Keratinocyte (primary cell): Measurements from ENCODE around the gene NDUFS7. TPM values are rescaled to one million over a fixed set of nuclear protein-coding genes. Genes with fewer than 3 reads are reported as not detected.

Experiments used
- DNase-seq: peaks from one replicate; pipeline ENCODE4 v3.0.0-alpha.2; 2011; ENCODE audit warnings: low read depth, missing footprints, low spot score
- FAIRE-seq: peaks from 2 replicates; lab custom pipeline; 2011; peaks lifted over from hg19 to GRCh38; lab: Jason Lieb, UNC
- H2AFZ ChIP-seq: 2 replicates; pipeline ENCODE4 v1.6.0; 2012; ENCODE audit warnings: low read length, control low read depth, inconsistent platforms; ENCODE audit not compliant: control insufficient read depth
- H3K27ac ChIP-seq: 2 replicates; pipeline ENCODE4 v1.5.1; 2011; ENCODE audit warnings: low read length; ENCODE audit not compliant: control insufficient read depth, insufficient read depth
- H3K27me3 ChIP-seq: 3 replicates; pipeline ENCODE4 v1.6.0; 2011; ENCODE audit warnings: low read length; ENCODE audit not compliant: control insufficient read depth, insufficient read depth; ENCODE audit errors: extremely low read depth
- H3K36me3 ChIP-seq, 2 experiments: 2 replicates in 1 of 2; 3 replicates in 1 of 2; pipeline ENCODE4 v1.5.1; 2011; ENCODE audit warnings: low read length in 2 of 2, mild to moderate bottlenecking in 1 of 2; ENCODE audit not compliant: control insufficient read depth in 2 of 2, insufficient read depth in 2 of 2; ENCODE audit errors: extremely low read depth in 1 of 2
- H3K4me1 ChIP-seq: 3 replicates; pipeline ENCODE4 v1.5.1; 2011; ENCODE audit warnings: low read length; ENCODE audit not compliant: control insufficient read depth, insufficient read depth; ENCODE audit errors: extremely low read depth
- H3K4me2 ChIP-seq: 3 replicates; pipeline ENCODE4 v1.6.0; 2011; ENCODE audit warnings: low read depth, low read length; ENCODE audit not compliant: control insufficient read depth, insufficient read depth; ENCODE audit errors: extremely low read depth
- H3K4me3 ChIP-seq, 3 experiments: fragments of 200-600 bp in 1 of 3; sonication (generic) in 1 of 3; 2 replicates in 2 of 3; 3 replicates in 1 of 3; pipeline ENCODE4 v1.5.1; 2011 to 2016; ENCODE audit warnings: low read length in 3 of 3, mild to moderate bottlenecking in 3 of 3, control low read depth in 2 of 3, inconsistent platforms in 1 of 3, low read depth in 1 of 3, mixed read lengths in 1 of 3, mixed run types in 1 of 3, moderate library complexity in 1 of 3; ENCODE audit not compliant: control insufficient read depth in 2 of 3, insufficient read depth in 2 of 3; ENCODE audit errors: extremely low read depth in 1 of 3
- H3K79me2 ChIP-seq: 2 replicates; pipeline ENCODE4 v1.6.0; 2012; ENCODE audit warnings: low read length; ENCODE audit not compliant: control insufficient read depth, insufficient read depth
- H3K9ac ChIP-seq: 3 replicates; pipeline ENCODE4 v1.6.0; 2011; ENCODE audit warnings: low read length; ENCODE audit not compliant: control insufficient read depth, insufficient read depth; ENCODE audit errors: extremely low read depth
- H3K9me1 ChIP-seq: 3 replicates; pipeline ENCODE4 v1.6.0; 2011; ENCODE audit warnings: low read length; ENCODE audit not compliant: control insufficient read depth, insufficient read depth; ENCODE audit errors: extremely low read depth
- H3K9me3 ChIP-seq: 2 replicates; pipeline ENCODE4 v1.5.1; 2012; ENCODE audit warnings: low read depth, low read length; ENCODE audit not compliant: control insufficient read depth
- H4K20me1 ChIP-seq: 3 replicates; pipeline ENCODE4 v1.6.0; 2011; ENCODE audit warnings: low read length; ENCODE audit not compliant: control insufficient read depth, insufficient read depth; ENCODE audit errors: extremely low read depth
- EZH2 ChIP-seq: IDR thresholded peaks from one replicate; pipeline ENCODE4 v1.6.1; 2012; ENCODE audit warnings: inconsistent platforms, mild to moderate bottlenecking, low read length, moderate library complexity
- dilution Hi-C: fragments of 300-500 bp; cut with MboI; formaldehyde crosslinking; loops from one replicate; pipeline ENCODE4 v1.7.0; 2020; ENCODE audit warnings: low sequenced_read_pairs; ENCODE audit not compliant: extremely low pct_ligation_motif_present
- polyA plus RNA-seq, 5 experiments: library from polyadenylated mRNA; depleted of rRNA in 3 of 5; stranded (reverse) in 3 of 5; stranded (forward) in 1 of 5; unstranded in 1 of 5; fragments of >200 nt; gene quantifications; 1 replicate in 1 of 5; 2 replicates in 3 of 5; 3 replicates in 1 of 5; pipeline versions ENCODE4 v1.2.1 to v1.2.3, GENCODE V29; 2011 to 2012; ENCODE audit warnings: missing spikeins in 2 of 5, low read depth in 1 of 5, low replicate concordance in 1 of 5
- TF ChIP-seq, protein P1 (sequence below), 3 experiments: IDR thresholded peaks in 1 of 3; conservative IDR thresholded peaks in 1 of 3; optimal IDR thresholded peaks in 1 of 3; 2 replicates in 2 of 3; 3 replicates in 1 of 3; pipeline versions ENCODE3 to v1.5.1; 2011; ENCODE audit warnings: low read length in 3 of 3, mild to moderate bottlenecking in 3 of 3, moderate library complexity in 2 of 3, control low read depth in 1 of 3, inconsistent platforms in 1 of 3; ENCODE audit not compliant: insufficient read depth in 2 of 3; ENCODE audit errors: extremely low read depth in 1 of 3

The NDUFS7 gene
- polyA plus RNA-seq, 1 donor (not counting 4 experiments of a cell fraction or from before 2014, with no cell fraction given) = 23.2 TPM

DNA sequence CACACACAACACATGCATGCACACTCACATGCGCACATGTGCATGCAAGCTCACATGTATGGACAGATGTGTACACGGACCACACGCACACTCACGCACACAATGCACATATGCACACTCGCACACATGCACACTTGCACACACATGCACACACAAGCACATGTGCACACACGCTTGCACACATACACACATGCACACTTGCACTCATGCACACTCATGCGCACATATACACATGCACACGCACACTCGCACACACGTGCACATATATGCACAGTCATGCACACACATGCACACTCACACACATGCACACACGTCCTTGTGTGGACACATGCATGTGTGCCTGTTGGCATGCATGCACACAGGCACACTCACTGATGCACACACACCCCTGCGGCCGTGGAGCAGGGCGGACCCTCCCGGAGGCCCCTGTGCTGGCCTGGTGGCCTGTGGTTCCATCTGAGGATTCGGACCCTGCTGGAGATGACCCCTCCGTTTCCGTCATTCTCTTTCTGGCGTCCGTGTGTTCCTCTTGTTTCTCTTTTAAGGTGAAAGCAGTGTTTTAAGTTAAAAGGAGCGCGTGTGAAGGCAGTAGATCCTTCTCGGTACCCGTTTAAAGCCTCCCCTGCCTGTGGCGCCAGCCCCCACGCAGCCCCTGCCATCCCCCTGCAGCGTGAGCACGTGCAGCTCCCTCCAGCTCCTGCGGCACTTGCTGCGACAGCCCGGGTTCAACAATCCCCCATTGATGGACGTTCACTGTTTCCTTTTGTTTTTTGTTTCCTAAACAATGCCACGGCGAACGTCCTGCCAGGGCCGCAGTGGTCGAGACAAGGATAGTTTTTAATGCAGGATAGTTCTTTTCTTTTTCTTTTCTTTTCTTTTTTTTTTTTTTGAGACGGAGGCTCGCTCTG, 5.6 kb downstream of the NDUFS7 start:
- H3K4me3 ChIP-seq = no peak overlapping the region
- no peak for DNase-seq
- H3K27me3 ChIP-seq = no peaks in the 10 kb centered on the region
- peaks cover 10 to 14% of the 10 kb centered on the region in 2 experiments for H3K36me3 ChIP-seq
- peaks cover 13% of the 10 kb centered on the region for H3K79me2 ChIP-seq
- no peaks in the 10 kb centered on the region for H3K9me3 ChIP-seq
- no peaks in the 10 kb centered on the region for H4K20me1 ChIP-seq
- dilution Hi-C loops = no loop called here
- FAIRE-seq = no peak
- H3K9ac ChIP-seq = no peak overlapping the region
- H3K9me1 ChIP-seq = no peaks in the 10 kb centered on the region
- peaks cover 17% of the 10 kb centered on the region for H3K4me1 ChIP-seq
- no peak overlapping the region for H3K4me2 ChIP-seq
- H2AFZ ChIP-seq = no peak overlapping the region
- no peak overlapping the region for H3K27ac ChIP-seq
- TF ChIP-seq, protein P1, sequence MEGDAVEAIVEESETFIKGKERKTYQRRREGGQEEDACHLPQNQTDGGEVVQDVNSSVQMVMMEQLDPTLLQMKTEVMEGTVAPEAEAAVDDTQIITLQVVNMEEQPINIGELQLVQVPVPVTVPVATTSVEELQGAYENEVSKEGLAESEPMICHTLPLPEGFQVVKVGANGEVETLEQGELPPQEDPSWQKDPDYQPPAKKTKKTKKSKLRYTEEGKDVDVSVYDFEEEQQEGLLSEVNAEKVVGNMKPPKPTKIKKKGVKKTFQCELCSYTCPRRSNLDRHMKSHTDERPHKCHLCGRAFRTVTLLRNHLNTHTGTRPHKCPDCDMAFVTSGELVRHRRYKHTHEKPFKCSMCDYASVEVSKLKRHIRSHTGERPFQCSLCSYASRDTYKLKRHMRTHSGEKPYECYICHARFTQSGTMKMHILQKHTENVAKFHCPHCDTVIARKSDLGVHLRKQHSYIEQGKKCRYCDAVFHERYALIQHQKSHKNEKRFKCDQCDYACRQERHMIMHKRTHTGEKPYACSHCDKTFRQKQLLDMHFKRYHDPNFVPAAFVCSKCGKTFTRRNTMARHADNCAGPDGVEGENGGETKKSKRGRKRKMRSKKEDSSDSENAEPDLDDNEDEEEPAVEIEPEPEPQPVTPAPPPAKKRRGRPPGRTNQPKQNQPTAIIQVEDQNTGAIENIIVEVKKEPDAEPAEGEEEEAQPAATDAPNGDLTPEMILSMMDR (optimal IDR thresholded peaks at IDR 0.05 in 1 of 3, IDR thresholded peaks at IDR 0.05 in 1 of 3, conservative IDR thresholded peaks at IDR 0.05 in 1 of 3; ENCODE audit: extremely low read depth in 1 of 3, insufficient read depth in 2 of 3, low read length in 3 of 3) = no peak
- TF ChIP-seq EZH2 = no peak

DNA sequence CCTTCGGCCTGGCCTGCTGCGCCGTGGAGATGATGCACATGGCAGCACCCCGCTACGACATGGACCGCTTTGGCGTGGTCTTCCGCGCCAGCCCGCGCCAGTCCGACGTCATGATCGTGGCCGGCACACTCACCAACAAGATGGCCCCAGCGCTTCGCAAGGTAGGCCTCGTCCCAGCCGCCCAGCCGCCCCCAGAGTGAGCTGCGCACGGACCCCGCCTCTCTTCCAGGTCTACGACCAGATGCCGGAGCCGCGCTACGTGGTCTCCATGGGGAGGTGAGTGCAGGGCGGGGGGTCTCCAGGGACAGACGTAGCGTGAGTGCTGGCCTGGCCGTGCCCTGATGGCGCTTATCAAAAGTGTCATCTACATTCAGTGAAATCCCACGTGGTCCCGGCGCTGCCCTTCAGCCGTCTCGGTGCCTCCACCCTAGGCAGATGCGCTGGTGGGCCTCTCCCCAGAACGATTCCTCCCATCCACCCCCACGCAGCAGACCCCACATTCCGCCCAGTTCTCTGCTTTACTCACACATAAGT, 7.2 kb downstream of the NDUFS7 start:
- H3K9me3 ChIP-seq = no peaks in the 10 kb centered on the region
- H3K27me3 ChIP-seq = peaks cover 7% of the 10 kb centered on the region
- dilution Hi-C loops = no loop called here
- no peak overlapping the region for H3K4me3 ChIP-seq
- peaks cover 10 to 14% of the 10 kb centered on the region in 2 experiments for H3K36me3 ChIP-seq
- no peak for FAIRE-seq
- no peak overlapping the region for H3K27ac ChIP-seq
- peaks cover 3% of the 10 kb centered on the region for H3K79me2 ChIP-seq
- TF ChIP-seq, protein P1 (optimal IDR thresholded peaks at IDR 0.05 in 1 of 3, IDR thresholded peaks at IDR 0.05 in 1 of 3, conservative IDR thresholded peaks at IDR 0.05 in 1 of 3; ENCODE audit: extremely low read depth in 1 of 3, insufficient read depth in 2 of 3, low read length in 3 of 3) = no peak
- no peak for TF ChIP-seq EZH2
- no peak overlapping the region for H3K4me2 ChIP-seq
- peaks cover 25% of the 10 kb centered on the region for H3K4me1 ChIP-seq
- H4K20me1 ChIP-seq = no peaks in the 10 kb centered on the region
- no peaks in the 10 kb centered on the region for H3K9me1 ChIP-seq
- no peak for DNase-seq
- no peak overlapping the region for H2AFZ ChIP-seq
- no peak overlapping the region for H3K9ac ChIP-seq
